Ovary (tissue), 9 donors: Measurements from ENCODE around the gene ASB6. TPM values are rescaled to one million over a fixed set of nuclear protein-coding genes. Genes with fewer than 3 reads are reported as not detected.

Experiments used
- DNase-seq, 5 donors: peaks; one replicate each; pipeline ENCODE4 v3.0.0-alpha.2; 2019 to 2020
- H3K27ac ChIP-seq, 2 donors: fragments of 200-600 bp; one replicate each; pipeline versions ENCODE4 v1.5.1 to v1.8.0; 2019 to 2022
- H3K27me3 ChIP-seq: fragments of 200-600 bp; one replicate; pipeline ENCODE4 v1.8.0; 2022
- H3K36me3 ChIP-seq: fragments of 200-600 bp; sonication (generic); one replicate; pipeline ENCODE4 v1.5.1; 2019
- H3K4me1 ChIP-seq: one replicate; pipeline ENCODE4 v1.8.1; 2013; ENCODE audit warnings: mild to moderate bottlenecking, moderate library complexity; ENCODE audit not compliant: insufficient read depth
- H3K4me3 ChIP-seq: fragments of 200-600 bp; sonication (generic); one replicate; pipeline ENCODE4 v1.5.1; 2017
- H3K9me3 ChIP-seq, 2 donors: fragments of 200-600 bp in 1 of 2; sonication (generic) in 1 of 2; one replicate each; pipeline versions ENCODE4 v1.5.1 to v1.8.1; 2013 to 2019; ENCODE audit warnings: mild to moderate bottlenecking in 1 of 2, moderate library complexity in 1 of 2
- CTCF ChIP-seq, 3 donors: fragments of 450-650 bp in 2 of 3; fragments of 200-600 bp in 1 of 3; IDR thresholded peaks; one replicate each; pipeline versions ENCODE4 v1.5.1 to v1.8.0; 2016 to 2022; ENCODE audit warnings: antibody characterized with exemption in 3 of 3, mild to moderate bottlenecking in 1 of 3
- EP300 ChIP-seq: sonication (generic); formaldehyde crosslinking; IDR thresholded peaks from one replicate; pipeline ENCODE4 v1.6.1; 2017; ENCODE audit warnings: antibody characterized with exemption
- POLR2A ChIP-seq: fragments of 450-650 bp; IDR thresholded peaks from one replicate; pipeline ENCODE4 v1.6.1; 2017; ENCODE audit warnings: antibody characterized with exemption, mild to moderate bottlenecking, moderate library complexity
- WGBS, 3 donors: extraction: QIAGEN DNeasy Blood & Tissue Kit in 1 of 3; methylation state at CpG; one replicate each; pipeline versions ENCODE4 v1.1.5 to v1.1.7; 2013 to 2017; 5-methylcytosine and 5-hydroxymethylcytosine counted together
- intact Hi-C, 4 donors: fragments of 100-400 bp; cut with DNase I; formaldehyde crosslinking; loops; one replicate each; pipeline versions ENCODE4 v1.11.0 to v1.15.1; 2022 to 2023
- polyA plus RNA-seq, 2 donors: library from polyadenylated mRNA; stranded (reverse); fragments of 200-250 nt in 1 of 2; fragments of 350-450 nt in 1 of 2; fragmentation: Illumina TruSeq in 1 of 2; extraction: RNeasy Lipid Tissue Mini Kit (QIAGEN cat#74804) in 1 of 2; gene quantifications; one replicate each; pipeline ENCODE4 v1.2.3, GENCODE V29; 2013 to 2014
- total RNA-seq, 7 donors: library from RNA; depleted of rRNA in 2 of 7; stranded (reverse); fragments of >200 nt in 2 of 7; fragmentation: NEBNext Ultra II Directional in 3 of 7; extraction: Animal tissue kit (Norgen Biotek cat#: 25700) in 3 of 7; gene quantifications; one replicate each; pipeline versions ENCODE4 v1.1.0 to v1.2.4, GENCODE V29; 2016 to 2023
- donor health status: DM: no; HTN: no; CAD: no; lungs with moderate emphysema.
- donor health status: DM: no; HTN: no; CAD: no.
- donor health status: Bipolar disorder and iron deficiency.
- donor health status: DM: yes; HTN: yes; CAD: no.
- donor health status: DM: no; HTN: no; CAD: no.
- donor health status: DM: yes; HTN: yes; CAD: no.

ASB6 gene
- total and polyA plus RNA-seq, 9 donors: 6.3 to 20.1 (median 16.6) TPM

DNA sequence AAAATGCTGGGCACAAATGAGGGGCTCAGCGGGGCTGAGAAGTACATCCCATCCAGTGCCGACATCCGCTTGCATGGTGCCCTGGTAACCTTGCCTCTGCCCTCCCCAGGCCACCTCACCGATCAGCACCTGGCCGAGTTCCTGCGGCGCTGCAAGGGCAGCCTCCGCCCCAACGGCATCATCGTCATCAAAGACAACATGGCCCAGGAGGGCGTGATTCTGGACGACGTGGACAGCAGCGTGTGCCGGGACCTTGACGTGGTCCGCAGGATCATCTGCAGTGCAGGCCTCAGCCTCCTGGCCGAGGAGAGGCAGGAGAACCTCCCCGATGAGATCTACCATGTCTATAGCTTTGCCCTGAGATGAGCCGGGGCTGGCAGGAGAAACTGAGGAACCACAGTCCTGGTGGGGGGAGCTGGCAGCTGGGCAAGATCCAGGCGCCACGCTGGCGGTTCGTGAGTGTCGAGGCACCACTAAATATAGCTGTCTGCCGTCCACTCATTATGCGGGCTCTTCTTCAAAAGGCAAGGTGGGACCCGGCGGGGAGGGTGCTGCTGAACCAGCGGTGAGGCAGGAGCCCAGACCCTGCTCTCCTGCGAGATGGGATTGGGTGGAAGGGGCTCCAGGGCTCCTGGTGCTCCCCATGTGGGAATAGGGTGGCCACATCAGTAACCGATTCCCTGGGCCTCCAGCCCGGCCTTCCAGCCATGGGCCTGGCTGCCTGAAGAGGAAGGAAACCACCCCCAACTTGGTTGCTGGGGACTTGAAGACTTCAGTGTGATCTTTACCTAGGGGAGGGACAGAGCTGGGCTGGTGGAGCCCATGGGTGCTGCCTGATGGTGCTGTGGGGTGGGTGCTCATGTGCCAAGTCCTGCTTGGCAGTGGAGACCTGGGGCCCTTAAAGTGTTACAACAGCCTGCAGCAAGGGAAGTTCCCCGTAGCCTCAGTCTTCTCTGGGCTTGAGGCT lies 6.6 kb downstream of the ASB6 start:
- 86 to 89% (median 87%) methylated on average over 34 of the region's 34 CpGs for WGBS, 3 donors

GRCh38 chr9:129633848-129634247 lies 8.1 kb downstream of the ASB6 start:
- no peak for DNase-seq
- no peak overlapping the region for H3K27ac ChIP-seq
- WGBS, 3 donors: 72 to 74% (median 73%) methylated on average over 13 of the region's 13 CpGs
- H3K4me3 ChIP-seq: no peak overlapping the region
- no peaks in the 10 kb centered on the region for H3K36me3 ChIP-seq
- H3K27me3 ChIP-seq: no peaks in the 10 kb centered on the region
- H3K4me1 ChIP-seq: peaks cover 2% of the 10 kb centered on the region
- no peak for TF ChIP-seq EP300
- TF ChIP-seq CTCF (IDR thresholded peaks at IDR 0.05): no peak
- no peak for TF ChIP-seq POLR2A
- intact Hi-C loops: no loop called here
- H3K9me3 ChIP-seq: no peaks in the 10 kb centered on the region

More for the DNA sequence above, 6.6 kb downstream of the ASB6 start:
- Histone ChIP-seq H3K4me1 (peaks cover 3% of the 10 kb centered on the region), H3K27me3 (no peaks in the 10 kb centered on the region), H3K4me3 (no peak overlapping the region), H3K36me3 (no peaks in the 10 kb centered on the region), H3K9me3 (no peaks in the 10 kb centered on the region), H3K27ac (no peak overlapping the region)
- DNase-seq: peak in 1 of 5 donors; percentile 17
- intact Hi-C loops: no loop called here
- TF ChIP-seq POLR2A (no peak), CTCF (IDR thresholded peaks at IDR 0.05) (no peak), EP300 (no peak)

DNA sequence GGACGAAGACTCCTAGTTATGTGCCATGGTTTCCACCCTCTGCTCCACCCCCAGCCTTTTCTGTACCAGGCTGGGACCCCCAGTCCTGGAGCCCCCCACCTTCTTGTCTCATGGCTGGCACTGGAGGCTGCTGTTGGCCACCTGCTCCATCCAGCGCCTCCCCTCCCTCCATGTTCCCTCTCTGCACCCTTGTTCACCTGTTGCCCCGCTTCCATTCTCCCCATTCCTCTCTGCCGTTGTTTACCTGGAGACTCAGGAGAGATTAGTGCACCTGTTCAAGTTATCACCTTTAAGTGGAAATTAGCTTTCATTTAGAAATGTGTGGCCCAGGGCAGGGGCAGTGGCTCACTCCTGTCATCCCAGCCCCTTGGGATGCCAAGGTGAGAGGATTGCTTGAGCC lies 8.7 kb downstream of the ASB6 start:
- Histone ChIP-seq H3K36me3 (no peaks in the 10 kb centered on the region), H3K4me3 (no peak overlapping the region), H3K27ac (no peak overlapping the region), H3K4me1 (peaks cover 2% of the 10 kb centered on the region), H3K27me3 (no peaks in the 10 kb centered on the region), H3K9me3 (no peaks in the 10 kb centered on the region)
- WGBS, 3 donors: 80 to 89% (median 88%) methylated on average over 4 of the region's 4 CpGs
- intact Hi-C loops: no loop called here
- no peak for TF ChIP-seq CTCF (IDR thresholded peaks at IDR 0.05)
- DNase-seq: no peak

DNA sequence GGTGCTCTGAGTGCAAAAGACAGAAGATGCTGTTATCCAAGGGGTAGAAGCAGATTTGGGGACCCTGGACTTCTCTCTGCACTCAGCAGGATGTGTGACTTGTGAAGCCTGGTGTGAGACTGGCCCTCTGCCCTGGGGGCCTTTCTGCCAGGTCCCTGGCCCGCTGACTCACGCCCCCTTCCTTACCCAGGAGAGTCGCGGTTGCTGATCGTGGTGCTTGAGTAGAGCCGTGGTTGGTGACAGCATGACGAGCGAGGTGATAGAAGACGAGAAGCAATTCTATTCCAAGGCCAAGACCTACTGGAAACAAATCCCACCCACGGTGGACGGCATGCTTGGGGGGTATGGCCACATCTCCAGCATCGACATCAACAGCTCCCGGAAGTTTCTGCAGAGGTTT lies 9.5 kb downstream of the ASB6 start:
- Histone ChIP-seq H3K27ac (no peak overlapping the region), H3K36me3 (no peaks in the 10 kb centered on the region), H3K27me3 (no peaks in the 10 kb centered on the region), H3K4me3 (no peak overlapping the region), H3K9me3 (no peaks in the 10 kb centered on the region), H3K4me1 (peaks cover 8% of the 10 kb centered on the region)
- no peak for TF ChIP-seq EP300
- TF ChIP-seq CTCF (IDR thresholded peaks at IDR 0.05): no peak
- TF ChIP-seq POLR2A: no peak
- intact Hi-C loops: no loop called here
- no peak for DNase-seq
- 74 to 80% (median 77%) methylated on average over 13 of the region's 13 CpGs for WGBS, 3 donors
